ENCODE results near the gene C17orf67.

C17orf67 gene

DNA sequence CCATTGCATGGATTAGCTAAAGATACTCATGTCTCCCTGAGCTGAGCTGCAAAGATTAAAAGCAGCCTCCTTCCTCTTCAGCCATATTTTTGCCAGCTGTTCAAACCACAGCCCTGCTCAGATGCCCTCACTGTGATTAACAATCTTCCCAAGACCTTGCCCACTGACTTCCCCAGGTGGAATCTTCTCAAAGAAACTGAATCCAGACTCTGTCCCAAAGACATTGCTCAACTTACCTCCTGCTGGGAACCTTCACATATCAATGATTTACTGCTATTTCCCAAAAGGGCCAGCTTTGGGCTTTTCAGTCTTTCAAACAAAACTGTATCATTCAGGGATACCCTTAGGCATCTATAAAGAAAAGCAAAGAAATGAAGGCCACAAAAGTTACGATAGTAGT, 9.2 kb downstream of the C17orf67 start:
- DNase-seq (ENCODE audit: low spot score), result no peak
- TF ChIP-seq, protein P1, sequence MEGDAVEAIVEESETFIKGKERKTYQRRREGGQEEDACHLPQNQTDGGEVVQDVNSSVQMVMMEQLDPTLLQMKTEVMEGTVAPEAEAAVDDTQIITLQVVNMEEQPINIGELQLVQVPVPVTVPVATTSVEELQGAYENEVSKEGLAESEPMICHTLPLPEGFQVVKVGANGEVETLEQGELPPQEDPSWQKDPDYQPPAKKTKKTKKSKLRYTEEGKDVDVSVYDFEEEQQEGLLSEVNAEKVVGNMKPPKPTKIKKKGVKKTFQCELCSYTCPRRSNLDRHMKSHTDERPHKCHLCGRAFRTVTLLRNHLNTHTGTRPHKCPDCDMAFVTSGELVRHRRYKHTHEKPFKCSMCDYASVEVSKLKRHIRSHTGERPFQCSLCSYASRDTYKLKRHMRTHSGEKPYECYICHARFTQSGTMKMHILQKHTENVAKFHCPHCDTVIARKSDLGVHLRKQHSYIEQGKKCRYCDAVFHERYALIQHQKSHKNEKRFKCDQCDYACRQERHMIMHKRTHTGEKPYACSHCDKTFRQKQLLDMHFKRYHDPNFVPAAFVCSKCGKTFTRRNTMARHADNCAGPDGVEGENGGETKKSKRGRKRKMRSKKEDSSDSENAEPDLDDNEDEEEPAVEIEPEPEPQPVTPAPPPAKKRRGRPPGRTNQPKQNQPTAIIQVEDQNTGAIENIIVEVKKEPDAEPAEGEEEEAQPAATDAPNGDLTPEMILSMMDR (IDR thresholded peaks at IDR 0.05; ENCODE audit: extremely low read depth, missing control alignments), result no peak

DNA sequence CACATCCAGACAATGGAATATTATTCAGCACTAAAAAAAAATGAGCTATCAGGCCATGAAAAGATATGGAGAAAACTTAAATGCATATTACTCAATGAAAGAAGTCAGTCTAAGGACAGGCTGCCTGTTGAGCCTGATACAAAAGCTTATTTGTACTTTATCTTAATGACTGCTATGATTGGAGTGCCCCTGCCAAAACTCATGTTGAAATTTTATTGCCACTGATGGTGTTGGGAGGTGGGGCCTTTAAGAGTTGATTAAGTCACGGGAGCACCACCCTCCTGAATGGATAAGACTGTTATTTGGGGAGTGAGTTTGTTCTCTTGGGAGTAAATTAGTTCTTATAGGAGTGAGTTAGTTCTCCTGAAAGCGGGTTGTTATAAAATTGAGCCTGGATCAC, 9.9 kb downstream of the C17orf67 start:
- no peak for DNase-seq (ENCODE audit: low spot score)
- TF ChIP-seq, protein P1 (IDR thresholded peaks at IDR 0.05; ENCODE audit: extremely low read depth, missing control alignments), result no peak

DNA sequence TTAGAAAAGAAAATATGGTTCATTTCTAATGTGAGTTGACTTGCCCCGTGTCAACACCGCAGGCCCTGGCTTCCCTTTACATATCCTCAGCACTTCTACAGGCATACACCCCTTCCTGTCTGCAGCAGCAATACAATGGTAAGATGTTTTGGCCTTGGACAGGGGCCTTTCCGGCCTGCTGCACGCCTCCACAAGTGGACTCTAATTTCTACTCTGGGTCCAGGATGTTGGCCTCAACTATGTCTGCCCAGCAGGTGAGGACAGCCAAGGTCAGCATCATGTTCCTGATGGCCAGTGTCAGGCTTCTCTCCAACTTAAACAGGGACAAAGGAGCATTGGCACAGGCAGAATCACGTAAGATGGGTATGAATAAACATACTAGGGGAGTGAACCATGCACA, 11.0 kb downstream of the C17orf67 start:
- no peak for DNase-seq (ENCODE audit: low spot score)
- TF ChIP-seq, protein P1 (IDR thresholded peaks at IDR 0.05; ENCODE audit: extremely low read depth, missing control alignments), result no peak

DNA sequence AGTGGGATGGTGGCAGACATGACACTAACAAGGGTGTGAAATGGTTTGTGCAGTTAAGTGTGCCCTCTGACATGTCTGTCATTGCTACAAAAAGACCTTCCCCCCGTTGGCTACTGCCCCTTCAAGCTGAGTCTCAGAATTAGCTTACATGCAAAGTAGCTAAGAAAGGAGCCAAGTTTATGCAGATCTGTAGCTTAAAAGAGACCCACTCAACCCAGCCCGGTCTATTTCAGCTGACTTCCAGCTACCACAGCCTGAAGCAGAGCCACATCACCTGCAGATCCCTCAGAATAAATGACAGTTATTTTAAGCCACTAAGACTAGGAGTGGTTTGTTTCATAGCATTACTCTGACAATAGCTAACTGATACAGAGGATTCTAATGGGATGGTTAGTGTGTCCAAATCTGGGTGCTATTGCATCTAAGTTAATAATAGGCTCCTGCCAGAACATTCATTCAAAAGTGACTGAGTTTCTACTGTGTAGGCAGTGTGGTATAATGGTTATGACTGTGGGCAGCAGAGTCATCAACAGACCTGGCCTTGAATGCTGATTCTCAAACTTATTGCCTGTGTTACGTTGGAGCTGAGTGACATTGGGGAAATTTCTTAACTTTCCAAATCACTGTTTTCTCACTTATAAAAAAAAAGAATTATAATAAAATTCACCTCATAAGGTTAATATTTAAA, 11.7 kb downstream of the C17orf67 start:
- TF ChIP-seq, protein P1 (IDR thresholded peaks at IDR 0.05; ENCODE audit: extremely low read depth, missing control alignments), result no peak
- DNase-seq (ENCODE audit: low spot score), result no peak

DNA sequence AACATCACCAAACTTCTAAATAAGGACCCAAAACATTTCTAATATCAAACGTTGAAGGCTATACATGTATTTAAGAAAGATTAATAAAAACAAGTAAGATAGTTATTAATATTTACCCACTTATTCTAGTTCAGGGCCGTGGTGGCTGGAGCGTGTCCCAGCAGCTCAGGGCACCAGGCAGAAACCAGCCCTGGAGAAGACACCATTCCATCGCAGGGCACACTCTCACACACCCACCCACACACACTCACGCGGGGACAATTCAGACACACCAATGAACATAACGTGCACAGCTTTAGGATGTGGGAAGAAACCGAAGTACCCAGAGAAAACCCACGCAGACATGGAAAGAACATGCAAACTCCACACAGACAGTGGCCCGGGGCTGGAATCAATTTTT, 13.5 kb downstream of the C17orf67 start:
- DNase-seq (ENCODE audit: low spot score), result no peak
- TF ChIP-seq, protein P1 (IDR thresholded peaks at IDR 0.05; ENCODE audit: extremely low read depth, missing control alignments), result no peak

DNA sequence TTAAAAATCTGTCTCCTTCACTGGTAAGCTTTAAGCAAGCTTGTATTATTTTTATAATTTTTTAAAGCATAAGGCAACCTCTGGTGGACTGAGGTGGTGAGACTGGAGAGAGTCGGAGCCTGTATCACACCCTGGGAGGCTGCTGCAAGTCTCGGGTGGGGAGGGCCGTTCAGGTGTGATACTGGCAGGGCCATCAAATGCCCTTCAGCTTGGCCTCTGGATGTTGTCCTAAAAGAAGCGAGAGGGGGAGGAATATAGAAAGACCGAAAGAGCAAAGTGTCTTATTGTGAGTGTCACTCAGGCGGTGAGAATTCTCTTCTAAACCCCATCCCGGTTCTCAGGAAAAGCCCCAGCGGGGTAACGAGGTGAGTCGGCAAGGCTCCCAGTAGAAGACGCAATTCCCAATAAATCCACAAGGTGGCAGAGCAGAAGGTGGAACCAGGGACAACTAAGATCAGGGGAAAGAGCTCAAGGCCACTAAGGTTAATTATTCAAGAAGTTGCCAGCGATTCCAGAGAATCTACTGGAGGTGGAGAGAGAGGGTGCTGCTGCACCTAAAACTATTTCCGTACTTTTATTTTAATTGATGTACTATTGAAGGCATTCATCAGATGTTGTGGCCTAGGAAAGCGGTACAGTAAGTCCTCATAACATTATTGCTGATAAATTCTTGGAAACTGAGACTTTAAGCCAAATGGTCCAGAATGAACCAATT, 14.1 kb downstream of the C17orf67 start:
- DNase-seq (ENCODE audit: low spot score), result peak; percentile 82
- TF ChIP-seq, protein P1 (IDR thresholded peaks at IDR 0.05; ENCODE audit: extremely low read depth, missing control alignments), result peak; percentile 67

DNA sequence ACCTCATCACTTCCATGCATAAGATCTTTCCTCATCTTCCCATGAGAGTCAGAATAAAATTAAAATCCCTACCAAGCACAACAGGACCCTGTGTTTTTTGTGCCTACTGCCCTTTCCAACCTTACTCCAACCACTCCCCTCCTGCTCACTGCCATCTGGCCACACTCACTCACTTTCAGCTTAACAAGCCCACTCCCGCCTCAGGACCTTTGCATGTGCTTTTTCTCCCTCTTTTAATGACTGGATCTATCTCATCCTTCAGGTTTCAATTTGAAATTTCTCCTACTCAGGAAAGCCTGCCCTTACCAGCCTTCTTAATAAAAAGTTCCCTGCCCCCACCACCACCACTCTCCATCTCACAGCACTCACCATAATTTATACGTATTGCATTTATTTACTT, 14.7 kb downstream of the C17orf67 start:
- no peak for DNase-seq (ENCODE audit: low spot score)
- TF ChIP-seq, protein P1 (IDR thresholded peaks at IDR 0.05; ENCODE audit: extremely low read depth, missing control alignments), result no peak
